ENCODE measurements around the gene INPP5A.
A peak's percentile ranks its signal among the peaks of the same experiment; 100 is the strongest.

The INPP5A gene

DNA sequence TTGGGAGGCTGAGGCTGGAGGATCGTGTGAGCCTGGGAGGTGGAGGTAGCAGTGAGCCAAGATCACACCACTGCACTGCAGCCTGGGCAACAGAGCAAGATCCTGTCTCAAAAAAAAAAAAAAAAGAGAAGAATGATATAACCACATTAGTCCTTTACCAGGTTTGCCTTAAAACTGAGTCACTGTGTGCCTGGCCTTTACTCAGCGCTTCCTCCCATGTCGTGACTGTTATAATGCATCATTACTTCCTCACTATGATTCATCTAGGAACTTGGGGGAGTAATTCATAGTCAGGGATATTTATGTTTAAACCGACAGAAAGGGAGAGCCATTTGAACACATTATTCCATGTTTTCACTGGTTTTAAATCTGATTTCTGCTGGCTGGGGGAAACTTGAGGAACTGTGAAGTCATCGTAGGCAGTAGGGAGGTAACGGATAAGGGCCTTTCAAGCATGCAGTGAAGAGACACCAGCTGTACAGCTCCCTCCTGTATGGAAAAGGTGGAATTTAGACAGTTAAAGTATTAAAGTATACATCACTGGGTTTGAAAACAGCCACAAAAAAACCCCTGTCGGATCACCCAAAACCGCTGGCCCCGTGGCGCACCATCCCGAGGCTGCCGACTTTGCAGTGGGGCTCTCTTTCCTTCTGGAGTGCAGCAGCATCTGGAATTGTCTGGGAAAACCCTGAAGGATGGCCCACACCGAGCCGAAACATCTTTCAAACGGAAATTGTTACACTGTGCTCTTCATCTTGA lies 128.5 kb downstream of the INPP5A start:
- in situ Hi-C loops (cut with HindIII; ENCODE audit: low pct_ligation_motif_present, low sequenced_read_pairs): no loop called here
- TF ChIP-seq, protein P1, sequence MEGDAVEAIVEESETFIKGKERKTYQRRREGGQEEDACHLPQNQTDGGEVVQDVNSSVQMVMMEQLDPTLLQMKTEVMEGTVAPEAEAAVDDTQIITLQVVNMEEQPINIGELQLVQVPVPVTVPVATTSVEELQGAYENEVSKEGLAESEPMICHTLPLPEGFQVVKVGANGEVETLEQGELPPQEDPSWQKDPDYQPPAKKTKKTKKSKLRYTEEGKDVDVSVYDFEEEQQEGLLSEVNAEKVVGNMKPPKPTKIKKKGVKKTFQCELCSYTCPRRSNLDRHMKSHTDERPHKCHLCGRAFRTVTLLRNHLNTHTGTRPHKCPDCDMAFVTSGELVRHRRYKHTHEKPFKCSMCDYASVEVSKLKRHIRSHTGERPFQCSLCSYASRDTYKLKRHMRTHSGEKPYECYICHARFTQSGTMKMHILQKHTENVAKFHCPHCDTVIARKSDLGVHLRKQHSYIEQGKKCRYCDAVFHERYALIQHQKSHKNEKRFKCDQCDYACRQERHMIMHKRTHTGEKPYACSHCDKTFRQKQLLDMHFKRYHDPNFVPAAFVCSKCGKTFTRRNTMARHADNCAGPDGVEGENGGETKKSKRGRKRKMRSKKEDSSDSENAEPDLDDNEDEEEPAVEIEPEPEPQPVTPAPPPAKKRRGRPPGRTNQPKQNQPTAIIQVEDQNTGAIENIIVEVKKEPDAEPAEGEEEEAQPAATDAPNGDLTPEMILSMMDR (IDR thresholded peaks at IDR 0.05; ENCODE audit: low read depth, low read length, missing control alignments): no peak
- Histone ChIP-seq H3K36me3 (replicated peaks) (no peaks in the 10 kb centered on the region), H3K27ac (peak overlapping the region; percentile 89), H3K27me3 (replicated peaks) (no peaks in the 10 kb centered on the region), H3K4me3 (ENCODE audit: low read depth, low read length) (peak overlapping the region; percentile 39)
- DNase-seq: peak; percentile 85

DNA sequence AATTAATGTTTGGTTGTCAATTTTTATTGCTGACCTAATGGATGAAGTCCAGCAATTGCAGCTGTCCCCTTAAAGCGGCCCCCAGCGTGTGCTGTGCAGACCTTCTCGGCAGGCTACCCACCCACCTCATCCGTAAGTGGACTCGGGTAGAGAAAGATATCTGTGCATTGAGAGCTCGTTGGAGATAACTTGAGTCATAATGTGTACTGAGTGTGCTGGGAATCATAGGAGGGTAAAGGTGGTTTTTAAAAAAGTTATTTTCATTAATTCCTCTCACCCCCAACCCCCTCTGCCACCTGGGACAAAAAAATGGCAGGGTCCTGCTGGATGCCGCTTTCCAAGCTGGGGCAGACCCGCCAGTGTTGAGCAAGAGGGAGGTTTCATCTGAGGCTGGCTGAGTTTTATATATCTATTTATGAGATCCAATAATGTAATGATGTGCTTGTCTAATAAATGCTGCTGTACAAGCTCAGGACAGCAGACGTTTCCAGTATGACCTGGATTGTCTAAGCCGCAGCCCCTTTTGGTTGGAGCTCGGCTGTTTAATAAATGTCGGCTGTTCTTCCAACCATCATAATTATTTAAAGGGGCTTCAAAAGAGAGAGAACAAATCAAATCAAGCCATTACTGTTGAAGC lies 129.2 kb downstream of the INPP5A start:
- Histone ChIP-seq H3K27ac (peak overlapping the region; percentile 89), H3K4me3 (ENCODE audit: low read depth, low read length) (peak overlapping the region; percentile 39), H3K36me3 (replicated peaks) (no peaks in the 10 kb centered on the region), H3K27me3 (replicated peaks) (no peaks in the 10 kb centered on the region)
- in situ Hi-C loops (cut with HindIII; ENCODE audit: low pct_ligation_motif_present, low sequenced_read_pairs): no loop called here
- TF ChIP-seq, protein P1 (IDR thresholded peaks at IDR 0.05; ENCODE audit: low read depth, low read length, missing control alignments): no peak
- peak; percentile 23 for DNase-seq

DNA sequence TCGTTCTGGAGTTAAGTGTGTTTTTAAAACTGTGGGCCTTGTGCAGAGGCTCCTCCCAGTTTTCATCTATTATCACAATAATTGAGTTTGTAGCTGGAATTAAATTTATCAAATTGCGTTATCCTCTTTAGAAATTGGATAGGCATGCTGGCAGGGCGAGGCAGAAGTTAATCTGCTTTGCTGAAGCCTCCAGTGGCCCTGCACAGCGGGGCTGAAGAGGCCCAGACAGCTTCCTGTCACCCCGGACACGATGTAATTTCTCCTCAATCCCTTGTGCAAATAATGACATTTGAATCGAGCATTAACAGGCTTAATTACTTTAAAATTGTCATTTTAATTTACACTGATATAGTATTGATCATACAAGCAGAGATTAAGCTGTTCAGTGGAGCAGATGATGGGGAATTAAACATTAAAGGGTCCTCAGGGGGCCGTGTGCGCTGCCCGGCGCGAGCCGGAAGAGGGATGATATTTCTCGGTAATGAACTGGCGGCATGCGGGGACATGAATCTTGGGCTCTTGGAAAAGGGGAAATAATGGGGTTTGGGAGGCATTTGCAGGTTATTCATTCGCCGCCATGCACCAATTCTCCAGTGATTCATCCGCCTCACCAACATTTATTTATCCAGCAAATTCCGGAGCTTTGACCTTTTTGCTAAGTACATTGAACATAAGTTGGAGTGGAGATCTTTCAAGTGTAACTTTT lies 129.9 kb downstream of the INPP5A start:
- in situ Hi-C loops (cut with HindIII; ENCODE audit: low pct_ligation_motif_present, low sequenced_read_pairs): no loop called here
- Histone ChIP-seq H3K4me3 (ENCODE audit: low read depth, low read length) (peak overlapping the region; percentile 39), H3K27me3 (replicated peaks) (no peaks in the 10 kb centered on the region), H3K27ac (peak overlapping the region; percentile 89), H3K36me3 (replicated peaks) (no peaks in the 10 kb centered on the region)
- TF ChIP-seq, protein P1 (IDR thresholded peaks at IDR 0.05; ENCODE audit: low read depth, low read length, missing control alignments): no peak
- DNase-seq: peak; percentile 34

DNA sequence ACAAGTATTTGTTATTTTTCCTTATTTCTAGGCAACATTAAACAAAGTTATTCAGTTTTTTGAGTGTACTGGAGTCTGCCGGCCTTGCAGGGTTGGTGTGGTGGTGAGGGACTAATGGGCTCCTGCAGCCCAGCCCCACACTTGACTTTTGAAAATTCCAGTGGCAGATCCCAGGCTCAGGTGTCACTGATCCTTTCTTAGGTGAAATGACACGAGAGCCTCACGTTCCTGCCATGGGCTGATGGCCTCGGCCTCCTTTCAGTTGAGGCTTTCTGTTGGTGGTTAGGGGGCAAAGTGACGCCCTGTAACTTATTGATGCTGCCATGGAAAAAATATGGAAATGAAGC lies 130.4 kb downstream of the INPP5A start:
- in situ Hi-C loops (cut with HindIII; ENCODE audit: low pct_ligation_motif_present, low sequenced_read_pairs): no loop called here
- DNase-seq: no peak
- Histone ChIP-seq H3K4me3 (ENCODE audit: low read depth, low read length) (peak overlapping the region; percentile 39), H3K27me3 (replicated peaks) (no peaks in the 10 kb centered on the region), H3K27ac (peak overlapping the region; percentile 89), H3K36me3 (replicated peaks) (no peaks in the 10 kb centered on the region)
- TF ChIP-seq, protein P1 (IDR thresholded peaks at IDR 0.05; ENCODE audit: low read depth, low read length, missing control alignments): no peak

DNA sequence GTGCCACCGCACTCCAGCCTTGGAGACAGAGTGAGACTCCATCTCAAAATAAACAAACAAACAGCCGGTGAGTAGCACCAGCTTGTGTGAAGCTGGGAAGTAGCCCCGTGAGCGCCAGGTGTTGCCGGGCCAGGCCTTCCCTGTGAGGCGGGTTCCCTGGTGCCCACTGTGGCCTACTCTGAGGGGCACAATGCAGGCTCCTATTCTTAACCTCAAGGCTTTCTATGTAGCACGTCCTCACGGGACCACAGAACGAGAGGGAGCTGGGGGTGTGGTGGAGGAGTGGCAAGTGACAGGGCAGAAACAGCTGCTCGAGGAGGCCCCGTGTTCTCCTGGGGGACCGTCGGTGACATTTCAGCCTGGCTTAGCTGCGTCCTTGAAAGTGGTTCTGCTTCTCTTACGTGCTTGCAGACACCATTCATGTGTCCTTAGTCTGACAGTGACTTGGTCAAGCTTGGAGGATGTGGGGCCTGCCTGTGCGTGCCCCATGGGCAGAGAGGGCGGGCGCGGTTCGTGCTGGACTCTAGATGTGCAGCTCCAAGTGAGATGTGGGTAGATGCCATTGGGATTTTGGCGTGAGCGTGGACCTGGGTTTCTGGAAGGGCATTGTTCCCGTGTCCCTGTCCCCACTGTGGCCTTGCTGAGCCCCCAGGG lies 131.7 kb downstream of the INPP5A start:
- TF ChIP-seq, protein P1 (IDR thresholded peaks at IDR 0.05; ENCODE audit: low read depth, low read length, missing control alignments): no peak
- Histone ChIP-seq H3K27ac (no peak overlapping the region), H3K27me3 (replicated peaks) (no peaks in the 10 kb centered on the region), H3K36me3 (replicated peaks) (no peaks in the 10 kb centered on the region), H3K4me3 (ENCODE audit: low read depth, low read length) (no peak overlapping the region)
- DNase-seq: no peak
- in situ Hi-C loops (cut with HindIII; ENCODE audit: low pct_ligation_motif_present, low sequenced_read_pairs): no loop called here
